ENCODE results near the gene DAGLA. TPM values are rescaled to one million over a fixed set of nuclear protein-coding genes. Genes with fewer than 3 reads are reported as not detected.

DAGLA gene, protein sequence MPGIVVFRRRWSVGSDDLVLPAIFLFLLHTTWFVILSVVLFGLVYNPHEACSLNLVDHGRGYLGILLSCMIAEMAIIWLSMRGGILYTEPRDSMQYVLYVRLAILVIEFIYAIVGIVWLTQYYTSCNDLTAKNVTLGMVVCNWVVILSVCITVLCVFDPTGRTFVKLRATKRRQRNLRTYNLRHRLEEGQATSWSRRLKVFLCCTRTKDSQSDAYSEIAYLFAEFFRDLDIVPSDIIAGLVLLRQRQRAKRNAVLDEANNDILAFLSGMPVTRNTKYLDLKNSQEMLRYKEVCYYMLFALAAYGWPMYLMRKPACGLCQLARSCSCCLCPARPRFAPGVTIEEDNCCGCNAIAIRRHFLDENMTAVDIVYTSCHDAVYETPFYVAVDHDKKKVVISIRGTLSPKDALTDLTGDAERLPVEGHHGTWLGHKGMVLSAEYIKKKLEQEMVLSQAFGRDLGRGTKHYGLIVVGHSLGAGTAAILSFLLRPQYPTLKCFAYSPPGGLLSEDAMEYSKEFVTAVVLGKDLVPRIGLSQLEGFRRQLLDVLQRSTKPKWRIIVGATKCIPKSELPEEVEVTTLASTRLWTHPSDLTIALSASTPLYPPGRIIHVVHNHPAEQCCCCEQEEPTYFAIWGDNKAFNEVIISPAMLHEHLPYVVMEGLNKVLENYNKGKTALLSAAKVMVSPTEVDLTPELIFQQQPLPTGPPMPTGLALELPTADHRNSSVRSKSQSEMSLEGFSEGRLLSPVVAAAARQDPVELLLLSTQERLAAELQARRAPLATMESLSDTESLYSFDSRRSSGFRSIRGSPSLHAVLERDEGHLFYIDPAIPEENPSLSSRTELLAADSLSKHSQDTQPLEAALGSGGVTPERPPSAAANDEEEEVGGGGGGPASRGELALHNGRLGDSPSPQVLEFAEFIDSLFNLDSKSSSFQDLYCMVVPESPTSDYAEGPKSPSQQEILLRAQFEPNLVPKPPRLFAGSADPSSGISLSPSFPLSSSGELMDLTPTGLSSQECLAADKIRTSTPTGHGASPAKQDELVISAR
- 5.2 to 8.3 TPM (median 7.4 TPM) in 5 replicates for total RNA-seq (2022; extraction: Qiagen RNA extraction)

GRCh38 chr11:61679893-61680621 lies at the start of gene DAGLA:
TSS of gene DAGLA (plus strand) at chr11:61680391. CDS start at chr11:61720156, 39,765 bp downstream.

DNA sequence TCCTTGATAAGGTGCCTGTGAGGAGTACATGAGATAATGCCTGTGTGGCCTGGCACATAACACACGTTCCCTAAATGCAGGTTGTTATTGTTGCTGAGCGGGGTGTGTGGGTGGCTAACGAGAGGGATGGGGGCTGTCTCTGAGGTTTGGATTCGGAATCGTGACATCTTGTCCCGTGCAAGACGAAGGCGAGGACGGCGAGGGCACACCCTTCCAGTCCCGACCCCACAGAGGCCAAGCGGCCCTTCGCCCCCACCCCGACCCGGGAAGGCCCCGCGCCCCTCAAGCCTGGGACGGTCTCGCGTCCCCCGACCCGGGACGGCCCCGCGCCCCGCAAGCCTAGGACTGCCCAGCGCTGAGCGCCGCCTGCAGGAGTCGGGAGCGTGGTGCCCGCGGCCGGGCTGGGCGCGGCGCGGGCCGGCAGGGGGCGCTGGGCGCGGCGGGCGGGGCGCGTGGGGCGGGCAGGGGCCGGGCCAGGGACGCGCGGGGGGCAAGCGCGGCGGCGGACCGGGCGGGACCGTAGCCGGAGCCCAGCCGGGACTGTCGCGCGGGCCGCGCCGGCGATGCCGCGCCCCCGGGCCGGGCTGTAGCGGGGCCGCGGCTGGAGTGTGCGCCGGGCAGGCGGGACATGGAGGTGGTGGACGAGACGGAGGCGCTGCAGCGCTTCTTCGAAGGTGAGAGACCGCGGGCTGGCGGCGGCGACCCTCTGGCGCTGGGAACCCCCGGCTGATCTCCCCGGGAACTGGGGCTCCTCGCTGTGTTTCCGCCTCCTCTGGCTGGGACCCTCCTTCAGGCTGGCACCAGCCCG lies 72.1 kb downstream of the DAGLA start, which contains the start of gene MYRF:
MYRF (plus strand) TSS at position 520 of the 808 bp plus-strand sequence; CDS start at position 629, 109 bp downstream.

DNA sequence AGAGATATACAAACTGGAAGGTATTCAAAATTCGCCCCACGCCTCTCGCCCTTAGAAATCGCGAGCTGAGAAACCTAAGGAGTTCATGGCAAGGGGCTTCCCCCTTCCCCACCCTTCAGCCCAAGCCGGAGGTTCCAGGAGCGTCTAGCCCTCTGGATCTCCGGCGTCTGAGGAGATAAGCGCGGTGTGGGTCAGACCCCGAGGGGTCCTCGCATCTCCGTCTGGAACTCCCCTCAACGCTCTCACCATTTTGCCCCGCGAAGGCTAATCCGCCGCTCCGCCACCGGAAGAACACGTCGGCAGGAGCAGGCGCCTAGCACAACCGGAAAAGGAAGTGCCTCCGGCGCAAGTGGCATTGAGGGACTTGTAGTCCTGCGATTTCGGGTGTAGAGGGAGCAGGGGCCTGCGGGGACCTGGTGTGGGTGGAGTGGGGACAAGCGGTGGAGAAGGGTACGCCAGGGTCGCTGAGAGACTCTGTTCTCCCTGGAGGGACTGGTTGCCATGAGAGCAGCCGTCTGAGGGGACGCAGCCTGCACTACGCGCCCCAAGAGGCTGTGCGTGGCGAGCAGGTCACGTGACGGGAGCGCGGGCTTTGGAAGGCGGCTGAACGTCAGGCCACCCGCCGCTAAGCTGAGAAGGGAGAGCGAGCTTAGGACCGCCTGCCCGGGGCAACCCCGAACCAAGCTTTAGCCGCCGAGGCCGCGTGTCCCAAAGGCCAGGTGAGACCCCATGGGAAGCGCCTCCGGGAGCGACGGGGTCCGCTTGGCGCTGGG lies 112.3 kb downstream of the DAGLA start, which contains the start of the genes FEN1 and TMEM258:
FEN1 (plus strand) TSS at position 602 of the 773 bp plus-strand sequence. CDS start 2,451 bp downstream, outside the sequence.
TMEM258 (minus strand) TSS at position 290 of the 773 bp plus-strand sequence; CDS start at position 249, 41 bp downstream.

Other genes with a start within 250 kb of the DAGLA start
- 0.15 to 0.28 TPM (median 0.21 TPM) in 5 replicates for gene LRRC10B, start 171.6 kb upstream of the DAGLA start, total RNA-seq (2022; extraction: Qiagen RNA extraction)
- gene SYT7, start 99.3 kb upstream of the DAGLA start, total RNA-seq (2022; extraction: Qiagen RNA extraction): 0.93 to 1.5 TPM (median 1.2 TPM) in 5 replicates
- gene MYRF, start 72.2 kb downstream of the DAGLA start, total RNA-seq (2022; extraction: Qiagen RNA extraction): 15.2 to 19.2 TPM (median 18.1 TPM) in 5 replicates
- gene TMEM258, start 112.2 kb downstream of the DAGLA start, total RNA-seq (2022; extraction: Qiagen RNA extraction): 211 to 237 TPM (median 223 TPM) in 5 replicates
- 88.3 to 102 TPM (median 93.5 TPM) in 5 replicates for gene FEN1, start 112.5 kb downstream of the DAGLA start, total RNA-seq (2022; extraction: Qiagen RNA extraction)
- 190 to 240 TPM (median 225 TPM) in 5 replicates for gene FADS1, start 136.6 kb downstream of the DAGLA start, total RNA-seq (2022; extraction: Qiagen RNA extraction)
- gene FADS2, start 147.9 kb downstream of the DAGLA start, total RNA-seq (2022; extraction: Qiagen RNA extraction): 378 to 446 TPM (median 411 TPM) in 5 replicates
- gene FADS3, start 211.2 kb downstream of the DAGLA start, total RNA-seq (2022; extraction: Qiagen RNA extraction): 57.6 to 92.9 TPM (median 87.8 TPM) in 5 replicates
- gene RAB3IL1, start 237.2 kb downstream of the DAGLA start, total RNA-seq (2022; extraction: Qiagen RNA extraction): 17.9 to 26.3 TPM (median 22.5 TPM) in 5 replicates

Measured in A549 treated with AZD2906 at 1 μM for 4 hours (cell line).